HG02885 (cell line): ENCODE results near the gene TBC1D5.
"Not testable (repeated sequence)": the region's sequence is repeated elsewhere in the genome, so short reads cannot be mapped to it uniquely, and the experiment has no call there.

Experiments used
- ATAC-seq: cut with Tn5 transposase; IDR thresholded peaks from one replicate; pipeline ENCODE4 v1.9.1; 2021; ENCODE audit warnings: mild to moderate bottlenecking; ENCODE audit not compliant: unreplicated experiment, poor library complexity

TBC1D5 gene

DNA sequence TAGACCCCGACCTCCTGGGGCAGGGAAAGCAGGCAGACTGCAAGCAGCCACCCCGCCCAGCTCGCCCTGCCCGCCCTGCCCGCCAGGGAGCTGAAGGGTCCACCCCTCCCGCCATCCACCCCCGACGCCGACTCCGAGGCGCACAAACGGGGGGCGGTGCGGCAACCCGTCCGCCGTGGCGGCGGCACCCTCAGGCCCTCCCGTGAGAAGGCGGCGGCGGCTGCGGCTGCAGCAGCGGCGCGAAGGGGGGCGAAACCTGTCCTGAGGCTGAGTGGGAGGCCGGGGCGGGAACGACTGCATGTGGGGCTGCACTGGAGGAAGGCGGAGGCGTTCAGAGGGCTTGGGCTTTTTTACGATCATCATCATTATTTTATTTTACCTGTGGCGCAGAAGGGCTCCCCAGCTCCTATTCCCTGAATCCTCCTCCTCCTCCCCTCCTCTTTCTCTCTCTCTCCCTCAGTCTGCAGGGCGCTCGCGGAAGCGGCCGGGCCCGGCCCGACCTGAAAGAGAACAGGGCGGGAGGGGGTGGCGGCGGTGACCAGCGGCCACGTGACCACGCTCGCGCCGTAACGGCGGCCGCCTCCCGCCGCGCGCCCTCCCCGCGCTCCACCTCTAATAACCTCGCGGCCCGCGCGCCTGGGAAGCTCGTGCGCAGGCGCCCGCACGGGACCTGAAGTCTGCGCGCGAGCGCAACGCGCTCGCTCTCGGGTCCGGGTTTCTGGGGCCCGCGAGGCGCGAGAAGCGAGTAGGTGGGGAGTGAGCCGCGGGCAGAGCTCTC is at the start of gene TBC1D5:
Gene TBC1D5 (minus strand): TSS at position 530 of the 778 bp plus-strand sequence. CDS start 234,061 bp downstream, outside the sequence.
- peak; percentile 80 for ATAC-seq

- ATAC-seq = no peak
Observed at GRCh38 chr3:17783426-17783825, 41.0 kb upstream of the TBC1D5 start.

GRCh38 chr3:17782751-17783150 is 40.3 kb upstream of the TBC1D5 start:
- no peak for ATAC-seq

DNA sequence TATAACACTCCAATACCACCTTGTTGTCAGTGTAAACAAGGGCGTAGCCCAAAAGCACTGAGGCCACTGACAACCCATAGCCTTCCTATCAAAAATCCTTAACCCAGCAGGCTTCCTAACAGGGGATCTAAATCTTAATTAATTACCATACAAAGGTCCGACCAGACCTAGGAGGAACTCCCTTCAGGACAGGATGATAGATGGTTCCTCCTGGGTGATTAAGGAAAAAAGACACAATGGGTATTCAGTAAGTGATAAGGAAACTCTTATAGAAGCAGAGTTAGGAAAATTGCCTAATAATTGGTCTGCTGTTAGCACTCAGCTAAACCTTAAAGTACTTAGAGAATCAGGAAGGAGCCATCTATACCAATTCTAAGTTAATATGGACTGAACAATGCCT is 37.9 kb upstream of the TBC1D5 start:
- ATAC-seq = not testable (repeated sequence)

- not testable (repeated sequence) for ATAC-seq
Observed at GRCh38 chr3:17779304-17780250, 37.1 kb upstream of the TBC1D5 start.

DNA sequence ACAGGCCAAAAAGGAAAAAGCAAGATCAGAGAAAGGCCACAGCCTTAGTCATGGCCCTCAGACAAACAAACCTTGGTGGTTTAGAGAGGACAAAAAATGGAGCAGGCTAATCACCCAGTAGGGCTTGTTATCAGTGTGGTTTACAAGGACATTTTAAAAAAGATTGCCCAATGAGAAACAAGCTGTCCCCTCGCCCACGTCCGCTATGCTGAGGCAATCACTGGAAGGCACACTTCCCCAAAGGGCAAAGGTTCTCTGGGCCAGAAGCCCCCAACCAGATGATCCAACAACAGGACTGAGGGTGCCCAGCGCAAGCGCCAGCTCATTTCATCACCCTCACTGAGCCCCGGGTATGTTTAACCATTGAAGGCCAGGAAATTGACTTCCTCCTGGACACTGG is 34.9 kb upstream of the TBC1D5 start:
- not testable (repeated sequence) for ATAC-seq

- no peak for ATAC-seq
Observed at GRCh38 chr3:17775073-17775472, 32.6 kb upstream of the TBC1D5 start.

- ATAC-seq = not testable (repeated sequence)
Observed at GRCh38 chr3:17774180-17774910, 31.9 kb upstream of the TBC1D5 start.

GRCh38 chr3:17772556-17772955 is 30.1 kb upstream of the TBC1D5 start:
- ATAC-seq = no peak

DNA sequence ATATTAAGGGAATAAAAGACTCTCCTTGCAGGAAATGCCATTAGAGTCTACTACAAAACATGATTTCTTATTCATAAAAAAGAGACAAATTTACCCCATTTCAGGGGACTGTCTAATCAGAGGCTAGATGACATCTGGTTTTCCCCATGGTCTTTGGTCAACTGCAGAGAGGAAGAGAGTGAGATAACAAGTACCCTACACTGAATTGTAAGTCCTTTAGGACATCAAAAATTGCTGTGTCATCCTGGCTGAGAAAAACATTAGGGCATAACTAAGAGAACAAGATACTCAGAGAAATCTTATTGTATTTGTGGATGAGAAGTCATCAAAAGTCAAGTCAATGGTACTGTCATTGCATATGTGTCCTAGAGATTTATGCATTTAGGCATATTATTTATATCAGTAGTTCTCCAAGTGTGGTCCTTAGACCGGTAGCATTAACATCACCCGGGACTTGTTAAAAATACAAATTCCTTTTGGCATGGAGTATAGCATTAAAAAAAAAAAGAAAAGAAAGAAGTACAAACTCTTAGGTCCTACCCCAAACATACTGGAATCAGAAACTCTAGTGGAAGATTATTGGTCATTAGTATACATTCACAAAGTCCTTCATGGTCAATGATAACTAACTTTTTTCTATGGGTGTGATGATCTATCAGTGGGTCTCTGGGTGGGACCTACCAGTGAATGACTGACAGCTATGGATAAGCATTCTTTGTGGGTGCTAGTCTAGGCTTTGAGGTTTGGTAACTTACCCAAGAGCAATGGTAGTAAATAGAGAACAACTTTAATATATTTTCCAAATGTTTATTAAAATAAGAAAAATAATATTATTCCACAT is 29.0 kb upstream of the TBC1D5 start:
- ATAC-seq = no peak

DNA sequence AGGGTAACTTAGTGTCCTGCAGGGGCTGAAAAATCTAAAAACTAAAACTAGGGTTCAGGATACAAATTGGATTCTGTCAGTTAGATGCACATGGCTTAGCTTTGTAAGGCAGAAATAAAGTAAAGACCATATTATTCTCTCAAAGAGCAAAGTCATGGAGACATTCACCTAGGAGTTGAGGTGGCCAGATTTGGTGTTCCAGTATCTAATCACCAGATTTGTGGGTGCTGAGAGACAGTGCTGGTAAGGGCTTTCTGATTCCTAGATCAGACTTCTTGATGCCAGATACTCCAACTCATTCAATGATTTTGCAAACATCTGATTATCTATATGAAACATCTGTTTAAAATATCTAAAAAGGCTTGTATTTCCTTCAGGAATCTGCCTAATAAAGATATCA is 28.3 kb upstream of the TBC1D5 start:
- ATAC-seq = no peak

GRCh38 chr3:17765819-17766472 is 23.5 kb upstream of the TBC1D5 start:
- ATAC-seq = peak; percentile 77

DNA sequence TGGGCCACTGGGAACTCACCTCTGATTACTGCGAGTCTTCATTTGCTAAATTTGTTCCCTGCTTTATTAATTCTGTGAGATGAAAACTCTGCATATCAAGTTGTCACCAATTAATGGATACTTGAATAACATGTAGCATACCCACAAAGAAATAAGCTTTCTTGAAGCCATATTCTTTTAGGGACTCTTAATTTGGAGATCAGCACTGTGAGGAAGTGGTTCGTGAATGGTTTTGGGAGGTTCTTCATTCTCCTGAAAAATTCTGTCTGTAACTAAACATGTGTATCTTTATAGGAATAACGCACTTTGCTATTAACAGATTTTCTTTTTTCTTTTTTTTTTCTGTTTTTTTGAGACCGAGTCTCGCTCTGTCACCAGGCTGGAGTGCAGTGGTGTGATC is 19.1 kb upstream of the TBC1D5 start:
- ATAC-seq = no peak

GRCh38 chr3:17759901-17760300 is 17.5 kb upstream of the TBC1D5 start:
- no peak for ATAC-seq

- ATAC-seq = peak; percentile 79
Observed at GRCh38 chr3:17755836-17756235, 13.4 kb upstream of the TBC1D5 start.

- no peak for ATAC-seq
Observed at GRCh38 chr3:17753632-17753992, 11.2 kb upstream of the TBC1D5 start.

DNA sequence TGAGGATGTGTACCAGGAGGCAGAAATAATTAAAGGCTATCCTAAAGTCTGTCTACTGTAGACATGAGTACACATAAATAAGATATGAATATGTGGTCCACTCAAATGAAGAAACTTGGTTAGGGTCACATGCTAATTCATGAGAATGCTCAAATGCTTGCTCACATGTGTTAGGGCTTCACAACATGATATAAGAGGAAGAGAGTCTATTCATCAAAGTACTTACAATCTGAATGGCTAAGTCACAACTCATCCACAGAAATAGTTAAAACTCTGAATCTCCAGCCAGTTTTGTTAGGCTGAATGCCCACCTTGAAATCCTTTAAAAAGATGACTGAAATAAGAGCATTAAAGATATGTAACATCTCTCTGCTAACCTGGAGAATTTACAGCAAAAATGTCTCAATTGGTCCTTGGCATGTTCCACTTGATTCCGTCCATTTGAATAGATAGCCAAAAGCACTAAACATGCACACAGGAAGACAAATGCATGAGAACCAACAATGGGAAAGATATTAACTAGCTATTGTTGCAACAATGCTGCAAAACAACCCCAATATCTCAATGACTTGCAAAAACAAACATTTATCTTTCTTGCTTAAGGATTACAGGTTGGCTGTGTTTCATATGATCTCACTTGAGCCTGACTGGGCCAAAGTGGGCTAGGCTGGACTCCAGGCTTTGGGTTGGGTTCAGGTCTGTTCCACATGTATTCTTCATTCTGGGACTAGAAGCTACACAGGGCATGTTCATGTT is 10.6 kb upstream of the TBC1D5 start:
- ATAC-seq = no peak

DNA sequence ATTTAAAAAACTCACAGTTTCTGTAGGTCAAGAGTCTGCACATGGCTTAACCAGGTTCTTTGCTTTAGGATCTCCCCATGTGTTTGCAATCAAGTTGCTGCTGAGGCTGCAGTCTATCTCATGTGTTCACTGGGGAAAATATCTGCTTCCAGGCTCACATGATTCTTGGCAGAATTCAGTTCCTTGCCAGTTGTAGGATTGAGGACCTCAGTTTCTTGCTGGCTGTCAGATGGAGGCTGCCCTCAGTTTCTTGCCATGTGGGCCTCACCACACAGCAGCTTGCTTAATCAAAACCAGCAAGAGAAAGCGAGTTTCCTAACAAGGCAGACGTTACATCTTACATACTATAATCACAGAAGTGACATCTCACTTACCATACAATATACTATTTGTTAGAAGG is 10.0 kb upstream of the TBC1D5 start:
- ATAC-seq = no peak
